ENCODE results near the gene ASB15.
A peak's percentile ranks its signal among the peaks of the same experiment; 100 is the strongest.

Gene ASB15

DNA sequence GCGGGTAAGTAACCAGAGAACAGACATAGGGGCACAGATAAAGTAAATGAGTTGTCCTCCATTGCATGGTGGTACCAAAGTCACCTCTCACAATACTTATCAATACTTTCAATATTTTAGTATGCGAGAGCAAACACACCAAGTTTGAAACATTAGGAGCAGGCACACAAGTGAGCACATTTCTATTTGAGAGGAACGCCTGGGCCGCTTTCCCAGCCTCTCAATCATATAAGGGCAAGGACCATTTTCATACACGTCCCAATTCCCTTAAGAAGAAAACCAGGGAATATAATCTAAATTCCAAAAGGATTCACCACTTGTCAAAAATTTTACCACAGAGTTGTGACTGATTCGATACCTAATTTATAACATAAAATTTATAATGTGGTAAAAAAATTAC is 61.6 kb downstream of the ASB15 start:
- no peak for DNase-seq (ENCODE audit: low spot score)

DNA sequence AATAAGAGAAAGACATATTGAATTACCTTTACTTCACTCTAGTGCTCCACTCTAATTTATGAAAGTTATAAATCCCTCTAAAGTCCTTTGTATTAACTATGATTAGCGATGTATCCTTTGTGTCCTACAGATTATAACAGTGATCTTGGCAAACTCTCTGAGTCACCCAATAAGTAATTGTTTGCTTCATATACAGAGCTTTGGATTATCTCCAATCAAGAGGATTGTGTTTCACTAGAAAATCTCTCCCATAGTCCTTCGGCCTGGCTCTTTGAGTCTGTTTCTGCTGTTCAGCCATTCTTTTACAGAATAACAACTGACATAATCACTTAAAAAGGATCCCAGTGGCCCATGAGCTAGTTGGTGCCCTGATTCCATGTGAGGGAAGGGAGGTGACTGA is 63.5 kb downstream of the ASB15 start:
- DNase-seq (ENCODE audit: low spot score), result no peak

DNA sequence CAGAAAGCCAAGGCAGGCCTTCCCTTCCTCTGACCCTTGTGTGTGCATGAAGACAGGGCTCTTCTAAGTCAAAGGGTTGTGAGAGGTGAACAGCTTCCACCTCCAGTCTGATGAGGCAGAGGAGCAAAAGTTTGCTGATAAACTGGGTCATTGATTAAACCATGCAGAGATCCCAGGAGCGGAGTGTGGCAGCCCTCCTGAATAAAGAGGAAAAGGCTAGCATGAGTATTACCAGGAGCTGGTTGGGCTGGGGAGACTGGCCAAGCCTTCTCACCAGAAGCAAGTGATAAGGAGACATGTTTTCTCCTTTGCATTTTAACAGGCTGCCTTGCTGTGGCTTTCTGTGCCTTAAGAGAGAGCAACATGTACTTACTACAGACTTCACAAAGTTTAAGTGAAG is 64.3 kb downstream of the ASB15 start:
- no peak for DNase-seq (ENCODE audit: low spot score)

DNA sequence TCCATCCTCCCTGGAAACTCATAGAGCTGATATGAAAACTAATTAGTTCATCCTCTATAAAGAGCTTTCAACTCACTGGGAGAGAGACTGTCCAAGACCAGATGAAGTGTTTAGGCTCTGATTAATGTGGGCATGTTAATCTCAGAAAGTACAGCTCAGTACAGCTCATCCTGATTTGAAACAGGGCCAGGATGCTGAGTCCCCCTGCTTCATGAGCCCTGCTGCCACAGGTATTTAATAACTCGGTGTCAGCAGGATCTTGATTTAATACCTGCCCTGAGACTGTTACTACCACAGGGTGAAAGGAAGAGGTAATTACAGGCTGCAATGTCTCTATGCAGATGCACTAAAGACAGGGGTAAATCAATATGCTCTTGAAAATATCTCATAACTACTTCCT is 64.9 kb downstream of the ASB15 start:
- DNase-seq (ENCODE audit: low spot score), result no peak

DNA sequence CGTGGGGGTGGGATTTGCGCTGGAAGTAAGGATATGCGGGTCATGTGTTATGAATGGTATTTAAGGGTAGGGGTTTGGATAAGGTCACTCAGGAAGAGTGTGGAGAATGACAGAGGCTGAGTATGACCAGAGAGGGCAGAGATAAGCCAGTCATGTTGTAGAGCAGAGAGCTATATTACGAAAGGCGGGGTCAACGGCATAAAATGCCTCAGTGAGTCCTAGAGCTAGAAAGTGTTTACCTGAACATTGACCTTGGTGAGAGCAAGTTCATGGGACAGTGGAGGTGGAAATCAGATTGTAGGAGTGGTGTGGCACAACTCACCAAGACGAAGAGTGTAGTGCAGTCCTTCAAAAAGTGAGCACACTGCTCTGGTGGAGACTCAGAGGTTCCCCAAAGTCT is 67.9 kb downstream of the ASB15 start:
- no peak for DNase-seq (ENCODE audit: low spot score)

DNA sequence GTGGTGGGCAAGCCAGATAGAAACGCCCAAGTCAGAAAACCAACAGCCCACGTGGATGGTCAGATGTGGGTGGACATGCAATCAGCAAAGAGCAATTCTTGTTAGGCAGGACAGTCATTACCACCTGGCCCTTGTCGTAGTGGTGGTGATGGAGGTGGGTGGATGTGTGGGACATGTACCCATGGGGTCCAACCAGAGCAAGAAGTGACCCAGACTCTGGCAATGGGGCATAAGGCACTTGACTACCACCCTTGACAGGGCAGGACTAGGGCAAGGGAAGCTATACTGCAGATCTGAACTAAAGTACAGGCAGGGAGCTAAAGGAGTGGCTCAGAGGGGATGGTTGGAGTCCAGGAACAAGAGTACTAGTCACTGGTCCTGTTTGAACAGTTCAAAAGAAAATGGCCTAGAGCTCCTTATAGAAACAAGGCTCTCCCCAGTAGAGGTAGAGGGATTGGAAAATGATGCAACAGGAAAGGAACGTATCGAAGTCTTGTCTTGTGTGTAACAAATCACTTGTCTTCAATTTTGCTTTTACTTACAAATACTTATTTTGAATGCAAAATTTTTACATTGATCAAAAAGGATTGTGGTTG is 71.6 kb downstream of the ASB15 start:
- no peak for DNase-seq (ENCODE audit: low spot score)

DNA sequence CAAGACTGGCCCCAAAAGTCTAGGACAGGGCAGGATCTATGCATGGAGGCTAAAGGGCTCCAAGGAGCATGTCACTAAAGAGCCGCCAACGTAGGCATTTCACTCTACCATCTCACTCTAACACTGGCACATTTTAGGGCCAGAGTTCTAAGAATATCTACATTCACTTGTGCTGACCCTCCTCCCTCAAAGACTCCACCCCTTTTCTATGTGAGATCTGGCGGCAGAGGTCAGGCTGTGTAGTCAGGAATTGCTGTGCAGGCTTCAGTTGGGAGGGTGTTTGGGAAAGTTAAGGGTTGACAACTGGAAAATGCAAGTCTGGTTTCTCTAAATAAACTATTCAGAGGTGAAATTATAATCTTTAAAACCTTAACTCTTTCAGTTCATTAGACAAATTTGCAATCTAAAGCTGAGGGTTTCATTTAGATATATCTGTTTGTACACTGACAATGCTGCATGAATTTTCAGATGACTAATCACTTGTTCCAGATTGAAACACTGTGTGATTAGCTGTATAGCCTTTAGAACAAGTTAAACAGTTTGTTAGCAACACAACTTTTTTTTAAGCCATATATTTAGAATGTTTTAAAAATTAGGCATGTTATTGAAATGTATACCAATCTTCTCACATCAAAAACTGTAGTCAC is 72.3 kb downstream of the ASB15 start:
- no peak for DNase-seq (ENCODE audit: low spot score)

DNA sequence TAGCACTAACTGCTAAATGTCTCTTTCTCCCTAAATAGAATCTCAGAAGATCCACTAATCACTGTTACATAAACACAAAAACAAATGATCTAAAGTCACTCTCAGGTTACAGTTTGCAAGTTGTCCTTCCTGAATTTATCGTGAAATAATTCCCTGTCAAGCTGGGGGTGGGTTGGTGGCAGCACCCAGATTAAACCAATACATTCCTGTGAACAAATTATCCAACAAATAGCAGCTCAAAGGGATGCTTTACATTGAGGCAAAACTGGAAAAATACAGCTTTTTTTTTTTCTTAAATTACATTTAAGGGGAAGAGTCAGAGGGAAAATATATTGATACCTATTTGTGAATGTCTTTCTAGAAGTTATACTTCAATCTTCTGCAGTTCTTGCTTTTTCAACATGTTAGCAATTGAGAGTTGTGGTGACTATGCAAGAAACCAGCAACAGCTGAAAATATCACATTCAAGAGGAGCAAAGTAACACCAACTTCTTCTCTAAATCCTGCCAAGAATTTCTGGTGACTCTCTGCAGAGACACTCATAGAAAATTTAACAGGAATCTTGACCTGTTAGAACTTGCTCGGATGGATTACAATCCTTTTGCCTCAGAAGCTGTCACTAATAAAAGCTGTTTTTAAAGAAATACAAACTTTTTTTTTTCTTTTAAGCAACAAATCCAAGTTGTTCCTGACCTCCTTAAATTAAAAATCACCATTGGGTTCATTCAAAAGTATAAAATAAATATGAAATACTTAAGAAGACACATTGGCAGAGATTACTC is 73.0 kb downstream of the ASB15 start:
- DNase-seq (ENCODE audit: low spot score), result no peak

DNA sequence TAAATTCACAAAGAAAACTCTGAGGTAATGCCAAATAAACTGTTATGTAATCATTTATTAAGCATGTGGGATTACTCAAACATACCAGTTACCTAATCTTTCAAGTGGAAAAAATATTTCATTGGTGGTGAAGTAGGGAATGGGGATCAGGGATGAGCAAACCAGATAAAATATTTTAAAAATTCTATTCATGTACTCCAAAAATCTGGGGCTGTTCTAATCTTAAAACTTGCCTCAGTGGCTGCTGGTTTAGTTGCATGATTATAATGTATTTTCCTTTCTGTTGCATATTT is 73.5 kb downstream of the ASB15 start:
- no peak for DNase-seq (ENCODE audit: low spot score)

DNA sequence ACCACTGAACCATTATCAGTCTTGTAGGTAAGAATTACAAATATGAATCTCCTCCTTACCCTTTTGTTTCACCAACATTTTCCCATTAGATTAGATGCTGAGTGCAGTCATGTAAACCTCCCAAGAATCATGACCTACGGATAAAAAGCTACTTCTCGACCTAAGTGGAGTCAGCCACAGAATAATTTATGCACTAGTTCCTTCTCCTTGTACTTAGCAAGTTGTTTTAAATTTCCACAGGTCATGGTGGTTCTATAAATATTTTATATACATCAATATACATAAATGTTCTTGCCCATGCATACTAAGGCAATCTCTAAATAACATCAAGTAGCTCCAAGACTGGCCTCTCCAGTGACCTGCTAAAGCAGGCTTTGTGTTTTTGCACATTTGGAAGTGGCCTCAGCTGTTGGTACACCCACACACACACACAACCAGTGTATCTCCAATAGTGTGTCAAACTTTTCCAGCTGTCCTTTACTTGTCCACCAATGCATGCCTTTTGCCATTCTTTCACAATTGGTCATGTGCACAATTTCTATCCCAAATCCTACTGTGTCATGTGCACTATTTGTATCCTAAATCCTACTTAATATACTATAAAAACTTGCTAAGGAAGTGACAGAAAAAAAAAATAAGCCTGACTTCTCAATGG is 75.6 kb downstream of the ASB15 start:
- DNase-seq (ENCODE audit: low spot score), result no peak

DNA sequence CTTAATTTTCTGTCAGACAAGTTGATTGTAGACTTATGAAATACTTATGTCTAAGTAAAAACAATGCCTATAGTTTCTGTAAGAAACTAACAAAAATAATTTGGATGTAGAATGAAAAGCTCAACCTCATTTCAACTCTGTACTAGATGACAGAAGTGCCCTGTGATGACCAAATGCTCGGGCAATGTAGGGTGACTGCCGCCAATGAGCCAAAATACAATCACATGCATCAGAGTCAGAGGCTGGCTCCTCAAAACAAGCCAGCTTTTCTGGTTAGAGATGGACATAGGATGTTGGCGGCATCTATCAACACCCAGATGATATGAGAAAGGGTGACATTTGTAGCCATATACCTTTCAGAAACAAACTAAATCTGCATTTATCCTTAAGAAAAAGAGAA is 78.0 kb downstream of the ASB15 start:
- DNase-seq (ENCODE audit: low spot score), result no peak

DNA sequence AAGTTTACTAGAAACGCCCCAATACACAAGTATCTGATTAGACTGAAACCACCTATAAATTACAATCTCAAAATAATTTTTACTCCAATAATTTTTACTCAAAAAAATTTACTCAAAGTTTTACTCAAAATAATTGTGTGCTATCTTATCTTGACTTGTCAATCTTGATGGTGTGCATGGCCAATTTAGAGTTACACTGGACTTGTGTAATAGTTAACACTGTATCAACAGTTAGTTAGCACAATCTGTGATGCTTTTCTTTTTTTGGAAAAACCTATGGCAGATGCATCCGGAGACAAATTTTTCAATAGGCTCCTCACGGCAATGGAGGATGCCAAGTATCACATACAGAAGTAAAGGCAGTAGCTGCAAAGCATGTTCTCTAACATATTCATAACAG is 79.0 kb downstream of the ASB15 start:
- DNase-seq (ENCODE audit: low spot score), result no peak

DNA sequence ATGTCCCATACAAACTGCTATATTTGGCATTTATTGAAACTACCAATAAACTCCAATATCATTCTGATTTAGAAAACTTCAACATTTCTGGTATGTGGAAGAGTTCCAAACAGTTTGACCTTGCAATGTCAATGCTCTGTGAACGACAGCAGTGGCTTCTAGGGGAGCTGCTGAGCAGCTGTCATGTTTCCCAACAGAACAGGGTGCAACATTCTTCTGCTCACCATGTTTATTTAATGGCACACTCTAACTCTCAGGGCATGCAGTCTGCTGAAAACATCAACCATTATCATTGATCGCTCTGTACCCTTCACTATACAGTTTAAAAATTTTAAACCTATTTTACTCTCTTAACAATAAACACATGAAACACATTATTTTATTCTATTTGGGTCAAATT is 79.9 kb downstream of the ASB15 start:
- DNase-seq (ENCODE audit: low spot score), result no peak

DNA sequence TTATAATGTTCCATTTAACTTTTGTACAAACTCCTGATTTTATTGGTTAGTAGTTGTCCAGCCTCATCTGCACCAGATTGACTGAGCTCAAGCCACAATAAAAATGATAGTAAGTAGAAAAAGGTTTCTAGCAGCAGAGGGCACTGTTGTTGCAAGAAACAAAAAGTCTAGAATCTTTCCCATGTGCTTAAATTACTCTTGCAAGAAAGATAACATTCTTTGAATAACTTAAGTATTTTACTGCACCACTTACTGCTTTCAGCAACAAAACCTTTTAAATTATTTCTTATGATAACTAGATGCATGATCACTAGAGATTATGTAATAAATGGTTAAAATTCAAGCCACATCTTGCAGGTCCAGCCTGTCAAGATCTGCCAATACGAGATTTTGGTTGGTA is 81.1 kb downstream of the ASB15 start:
- peak; percentile 49 for DNase-seq (ENCODE audit: low spot score)

DNA sequence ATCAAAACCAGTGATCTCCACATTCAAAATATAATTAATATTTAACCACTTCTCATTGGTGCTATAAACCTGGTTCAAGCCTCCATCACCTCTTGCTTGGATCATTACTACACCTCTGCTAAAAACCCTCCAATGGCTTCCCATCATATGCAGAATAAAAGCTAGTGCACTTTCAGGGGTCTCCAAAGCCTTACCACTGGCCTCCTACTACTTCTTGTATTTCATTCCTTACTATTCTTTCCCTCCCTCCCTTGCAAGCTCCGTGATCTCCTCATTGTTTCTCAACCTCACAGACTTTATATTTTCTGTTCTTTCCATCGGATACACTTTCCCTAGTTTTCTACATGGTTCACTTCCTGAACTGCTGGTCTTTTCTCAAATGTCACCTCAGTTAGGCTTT is 85.5 kb downstream of the ASB15 start:
- no peak for DNase-seq (ENCODE audit: low spot score)

DNA sequence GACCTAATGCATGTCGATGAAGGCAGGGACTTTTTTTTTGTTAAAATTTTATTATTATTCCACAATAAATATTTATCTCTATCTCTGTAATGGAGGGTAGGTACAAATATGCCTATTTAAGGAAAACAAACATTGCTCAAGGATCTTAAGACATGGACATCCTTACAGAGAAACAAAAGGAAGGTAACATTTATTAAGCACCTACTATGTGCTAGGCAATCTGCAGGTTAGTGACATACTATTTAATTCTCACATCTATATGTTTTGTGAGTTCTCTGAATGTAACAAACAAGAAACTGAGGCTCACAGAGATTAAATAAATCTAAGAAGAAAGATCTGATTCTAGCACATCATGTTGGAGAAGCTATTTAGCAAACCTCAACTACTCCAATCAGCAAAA is 86.1 kb downstream of the ASB15 start:
- DNase-seq (ENCODE audit: low spot score), result no peak

Data from CD4-positive, alpha-beta T cell treated with Interleukin-2 at 100 ng/mL for 4 hours (primary cell).